ENCODE data around the gene SLC25A10. TPM values are rescaled to one million over a fixed set of nuclear protein-coding genes. Genes with fewer than 3 reads are reported as not detected.

SLC25A10 gene
- total and polyA plus RNA-seq, 2 donors: 5.7 to 12.6 TPM

DNA sequence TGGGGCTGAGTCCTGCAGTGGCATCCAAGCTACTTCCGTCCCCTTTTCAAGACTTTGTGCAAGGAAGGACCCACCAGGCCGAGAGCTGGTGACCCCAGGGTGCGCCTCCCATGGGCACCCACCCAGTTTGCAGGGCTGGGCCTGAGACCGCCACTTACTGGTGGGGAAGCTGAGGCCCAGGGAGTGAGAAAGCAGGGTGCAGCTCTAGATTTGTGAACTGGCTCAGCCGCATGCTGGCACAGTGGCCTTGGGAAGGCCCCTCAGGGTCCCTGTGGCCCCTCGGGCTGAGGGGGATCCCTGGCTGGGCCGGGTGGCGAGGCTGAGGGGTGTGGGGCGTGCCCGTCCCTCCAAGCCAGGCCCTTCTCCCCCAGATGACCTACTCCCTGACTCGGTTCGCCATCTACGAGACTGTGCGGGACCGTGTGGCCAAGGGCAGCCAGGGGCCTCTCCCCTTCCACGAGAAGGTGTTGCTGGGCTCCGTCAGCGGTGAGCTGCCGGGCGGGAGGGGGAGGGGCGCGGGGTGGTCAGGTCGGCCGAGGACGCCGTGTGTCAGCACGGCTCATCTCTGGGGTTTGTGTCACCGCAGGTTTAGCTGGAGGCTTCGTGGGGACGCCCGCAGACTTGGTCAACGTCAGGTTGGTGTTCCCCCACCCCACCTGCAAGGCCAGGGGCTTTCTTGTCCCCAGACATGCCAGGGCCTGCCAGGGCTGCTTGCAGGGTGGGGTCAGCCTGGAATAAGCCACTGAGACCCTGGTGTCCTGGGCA is 3.2 kb downstream of the SLC25A10 start:
- Histone ChIP-seq H3K27ac (ENCODE audit: low read depth) (no peak overlapping the region), H3K36me3 (ENCODE audit: insufficient read depth) (no peaks in the 10 kb centered on the region), H3K4me3 (ENCODE audit: low read depth, low read length) (no peak overlapping the region), H3K4me1 (ENCODE audit: insufficient read depth) (no peaks in the 10 kb centered on the region)
- WGBS: 87% methylated on average over 32 of the region's 32 CpGs
- DNase-seq (ENCODE audit: extremely low spot score): no peak

DNA sequence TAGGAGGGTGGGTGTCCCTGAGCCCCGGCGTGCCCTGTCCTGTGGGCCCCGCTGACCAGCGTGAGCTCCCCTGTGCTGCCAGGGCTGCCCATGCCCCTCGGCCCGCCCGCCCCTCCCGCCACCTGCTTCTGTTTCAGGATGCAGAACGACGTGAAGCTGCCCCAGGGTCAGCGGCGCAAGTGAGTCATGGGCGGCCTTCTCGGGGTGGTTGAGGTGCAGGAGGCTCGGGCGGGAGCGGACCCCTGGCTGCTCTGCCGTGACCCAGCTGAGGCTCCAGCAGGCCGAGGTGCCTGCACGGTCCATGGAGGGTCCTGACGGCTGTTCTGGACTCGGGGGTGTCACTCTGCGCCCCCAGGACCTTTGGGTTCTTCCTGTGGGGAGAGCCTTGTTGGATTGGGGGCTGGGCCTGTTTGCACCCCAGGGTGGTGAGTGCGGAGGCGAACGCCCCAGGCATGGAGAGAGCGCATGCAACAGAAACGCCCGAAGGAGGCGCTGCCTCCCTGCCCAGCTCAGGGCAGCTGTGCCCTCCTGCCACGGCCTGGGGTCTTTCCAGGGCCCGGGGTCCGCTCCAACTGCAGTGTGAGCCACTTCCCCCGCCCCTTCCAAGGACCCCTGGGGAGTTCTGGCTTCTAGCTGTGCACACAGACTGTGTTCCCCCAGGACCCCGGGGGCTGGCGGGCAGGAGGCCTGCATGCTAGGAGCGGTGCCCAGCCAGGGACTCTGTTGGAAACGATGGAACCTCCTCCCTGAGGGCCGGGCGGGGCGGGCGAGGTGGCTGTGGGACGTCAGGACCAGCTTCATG is 4.0 kb downstream of the SLC25A10 start:
- H3K27ac ChIP-seq (ENCODE audit: low read depth): no peak overlapping the region
- H3K4me3 ChIP-seq (ENCODE audit: low read depth, low read length): no peak overlapping the region
- no peaks in the 10 kb centered on the region for H3K36me3 ChIP-seq (ENCODE audit: insufficient read depth)
- H3K4me1 ChIP-seq (ENCODE audit: insufficient read depth): no peaks in the 10 kb centered on the region
- WGBS: 91% methylated on average over 43 of the region's 43 CpGs
- DNase-seq (ENCODE audit: extremely low spot score): no peak

DNA sequence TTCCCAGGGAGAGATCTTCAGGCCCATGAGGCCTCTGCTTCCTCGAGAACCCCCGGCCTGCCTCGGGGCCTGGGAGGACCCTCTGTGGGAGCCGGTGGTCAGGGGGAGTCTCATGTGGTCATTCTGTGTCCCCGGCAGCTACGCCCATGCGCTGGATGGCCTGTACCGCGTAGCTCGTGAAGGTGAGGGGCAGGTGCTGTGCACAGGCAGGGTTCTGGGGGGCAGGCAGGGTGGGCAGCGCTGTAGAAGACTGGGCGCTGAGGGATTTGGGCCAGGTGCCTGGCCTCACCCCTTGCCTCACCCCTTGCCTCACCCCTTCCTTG is 4.6 kb downstream of the SLC25A10 start:
- DNase-seq (ENCODE audit: extremely low spot score): no peak
- no peaks in the 10 kb centered on the region for H3K36me3 ChIP-seq (ENCODE audit: insufficient read depth)
- H3K27ac ChIP-seq (ENCODE audit: low read depth): no peak overlapping the region
- H3K4me3 ChIP-seq (ENCODE audit: low read depth, low read length): no peak overlapping the region
- WGBS: 92% methylated on average over 12 of the region's 12 CpGs
- no peaks in the 10 kb centered on the region for H3K4me1 ChIP-seq (ENCODE audit: insufficient read depth)

DNA sequence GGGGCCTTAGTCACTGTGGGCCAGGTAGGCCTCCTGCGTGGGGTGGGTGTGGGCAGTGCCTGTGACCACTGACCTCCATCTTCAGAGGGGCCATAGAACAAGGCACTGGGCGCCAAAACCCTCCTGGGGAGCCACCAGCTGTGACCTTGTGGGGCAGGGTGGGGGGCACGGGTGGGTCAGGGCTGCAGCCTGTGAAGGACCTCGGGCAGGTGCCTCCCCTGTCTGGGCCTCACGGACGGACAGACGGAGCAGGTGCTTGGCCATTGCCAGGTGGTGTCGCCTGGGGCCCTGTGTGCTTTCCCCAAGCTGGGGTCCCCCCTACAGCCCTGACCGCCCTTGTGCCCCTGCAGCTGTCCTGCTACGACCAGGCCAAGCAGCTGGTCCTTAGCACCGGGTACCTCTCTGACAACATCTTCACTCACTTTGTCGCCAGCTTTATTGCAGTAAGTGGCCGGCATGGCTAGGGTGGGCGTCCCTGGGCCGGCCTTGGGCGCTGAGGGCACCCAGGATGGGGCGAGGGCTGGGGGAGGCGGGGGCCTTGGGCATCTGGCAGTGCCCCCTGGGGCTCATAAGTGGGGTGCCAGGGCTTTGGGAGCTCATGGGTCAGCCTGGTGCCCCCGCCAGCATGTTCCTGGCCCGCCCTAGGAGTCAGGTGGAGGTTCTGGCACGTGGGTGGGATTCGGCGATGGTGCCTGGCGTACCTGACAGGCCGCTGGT is 5.1 kb downstream of the SLC25A10 start:
- Histone ChIP-seq H3K36me3 (ENCODE audit: insufficient read depth) (no peaks in the 10 kb centered on the region), H3K27ac (ENCODE audit: low read depth) (no peak overlapping the region), H3K4me1 (ENCODE audit: insufficient read depth) (no peaks in the 10 kb centered on the region), H3K4me3 (ENCODE audit: low read depth, low read length) (no peak overlapping the region)
- 96% methylated on average over 25 of the region's 25 CpGs for WGBS
- no peak for DNase-seq (ENCODE audit: extremely low spot score)

DNA sequence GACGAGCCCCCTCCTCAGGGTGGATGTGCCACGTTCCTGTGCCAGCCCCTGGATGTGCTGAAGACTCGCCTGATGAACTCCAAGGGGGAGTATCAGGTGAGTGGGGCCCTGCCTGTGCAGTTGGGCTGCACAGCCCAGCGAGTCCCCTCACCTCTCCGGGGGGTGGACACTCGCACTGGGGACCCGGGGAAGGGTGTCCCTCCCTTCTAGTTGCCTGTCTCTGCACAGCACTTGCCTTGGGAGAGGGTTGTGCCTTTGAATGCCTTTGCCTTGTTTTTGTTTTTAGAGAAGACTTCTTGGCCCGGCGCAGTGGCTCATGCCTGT is 5.6 kb downstream of the SLC25A10 start:
- DNase-seq (ENCODE audit: extremely low spot score): no peak
- no peaks in the 10 kb centered on the region for H3K4me1 ChIP-seq (ENCODE audit: insufficient read depth)
- 95% methylated on average over 9 of the region's 9 CpGs for WGBS
- H3K36me3 ChIP-seq (ENCODE audit: insufficient read depth): no peaks in the 10 kb centered on the region
- no peak overlapping the region for H3K27ac ChIP-seq (ENCODE audit: low read depth)
- no peak overlapping the region for H3K4me3 ChIP-seq (ENCODE audit: low read depth, low read length)

DNA sequence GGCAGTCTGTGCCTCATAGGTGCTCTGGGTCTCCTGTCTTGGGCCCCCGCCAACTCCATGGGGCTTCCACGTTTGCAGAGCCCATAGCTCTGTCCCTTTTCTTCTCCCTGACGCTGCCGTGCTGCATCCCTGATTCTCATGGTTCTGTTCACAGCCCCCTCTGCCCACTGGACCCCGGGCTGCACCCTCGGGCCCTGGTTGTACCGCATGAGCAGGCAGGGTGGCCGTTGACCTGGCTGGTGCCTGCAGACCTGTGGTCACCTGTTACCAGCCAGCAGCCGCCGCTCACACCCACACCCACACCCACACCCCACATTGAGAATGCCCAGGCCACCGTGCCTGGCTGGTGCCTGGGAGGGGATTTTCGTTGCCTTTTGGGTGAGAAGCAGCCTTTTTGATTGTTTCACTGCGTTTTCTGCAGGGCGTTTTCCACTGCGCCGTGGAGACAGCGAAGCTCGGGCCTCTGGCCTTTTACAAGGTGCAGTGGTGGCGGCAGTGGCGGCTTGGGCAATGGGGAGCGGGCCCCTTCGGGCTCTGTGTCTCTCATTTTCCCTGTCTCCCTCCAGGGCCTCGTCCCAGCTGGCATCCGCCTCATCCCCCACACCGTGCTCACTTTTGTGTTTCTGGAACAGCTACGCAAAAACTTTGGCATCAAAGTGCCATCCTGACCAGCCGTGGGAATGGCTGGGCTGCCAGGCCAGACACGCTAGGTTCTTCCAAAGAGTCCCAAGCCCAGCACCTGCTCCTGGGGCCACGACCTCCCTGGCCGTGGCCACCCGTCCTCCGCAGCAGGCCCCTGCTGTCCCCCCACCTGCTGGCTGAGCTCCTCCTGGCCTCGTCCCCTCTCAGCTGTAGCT is 7.6 kb downstream of the SLC25A10 start:
- WGBS: 91% methylated on average over 32 of the region's 33 CpGs
- DNase-seq (ENCODE audit: extremely low spot score): no peak
- Histone ChIP-seq H3K36me3 (ENCODE audit: insufficient read depth) (no peaks in the 10 kb centered on the region), H3K4me1 (ENCODE audit: insufficient read depth) (no peaks in the 10 kb centered on the region), H3K4me3 (ENCODE audit: low read depth, low read length) (no peak overlapping the region), H3K27ac (ENCODE audit: low read depth) (no peak overlapping the region)

DNA sequence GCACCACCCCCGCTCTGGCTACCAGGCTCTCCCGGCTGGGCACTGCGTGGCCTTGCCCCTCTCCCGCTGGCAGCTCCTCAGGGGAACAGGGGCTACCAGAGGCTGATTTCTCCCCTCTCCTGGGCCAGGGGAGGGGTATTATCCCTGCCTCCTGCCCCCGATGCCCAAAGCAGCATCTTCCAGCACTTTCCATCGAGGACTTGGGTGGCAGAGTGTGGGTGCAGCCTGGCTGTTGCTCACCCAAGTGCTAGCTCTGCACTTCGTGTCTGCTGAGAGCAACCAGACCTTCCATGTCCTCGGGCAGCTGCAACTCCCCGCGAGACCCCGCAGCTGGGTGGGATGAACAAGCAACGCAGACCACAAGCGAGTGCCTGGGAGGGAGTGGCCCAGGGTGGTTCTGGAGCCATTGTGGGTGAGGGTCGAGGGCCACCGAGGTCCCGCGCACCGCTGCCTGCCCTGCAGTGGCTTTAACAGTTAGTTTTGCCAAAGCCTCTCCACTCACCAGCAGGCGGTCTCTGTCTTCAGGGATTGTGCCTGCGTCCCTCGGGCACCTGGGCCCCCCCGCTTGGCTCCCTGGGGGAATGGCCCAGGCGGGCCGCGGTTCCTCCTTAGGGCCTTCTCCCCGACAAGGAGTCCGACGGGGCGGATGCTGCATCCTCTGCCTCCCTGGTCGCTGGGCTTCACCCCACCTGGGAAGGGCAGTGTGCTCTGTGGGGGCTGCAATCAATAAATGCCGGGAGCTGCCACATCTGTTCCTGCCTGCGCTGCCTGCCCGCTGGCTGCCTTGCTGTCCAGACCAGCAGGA is 8.4 kb downstream of the SLC25A10 start:
- Histone ChIP-seq H3K36me3 (ENCODE audit: insufficient read depth) (no peaks in the 10 kb centered on the region), H3K27ac (ENCODE audit: low read depth) (no peak overlapping the region), H3K4me1 (ENCODE audit: insufficient read depth) (no peaks in the 10 kb centered on the region), H3K4me3 (ENCODE audit: low read depth, low read length) (no peak overlapping the region)
- 84% methylated on average over 33 of the region's 33 CpGs for WGBS
- no peak for DNase-seq (ENCODE audit: extremely low spot score)

DNA sequence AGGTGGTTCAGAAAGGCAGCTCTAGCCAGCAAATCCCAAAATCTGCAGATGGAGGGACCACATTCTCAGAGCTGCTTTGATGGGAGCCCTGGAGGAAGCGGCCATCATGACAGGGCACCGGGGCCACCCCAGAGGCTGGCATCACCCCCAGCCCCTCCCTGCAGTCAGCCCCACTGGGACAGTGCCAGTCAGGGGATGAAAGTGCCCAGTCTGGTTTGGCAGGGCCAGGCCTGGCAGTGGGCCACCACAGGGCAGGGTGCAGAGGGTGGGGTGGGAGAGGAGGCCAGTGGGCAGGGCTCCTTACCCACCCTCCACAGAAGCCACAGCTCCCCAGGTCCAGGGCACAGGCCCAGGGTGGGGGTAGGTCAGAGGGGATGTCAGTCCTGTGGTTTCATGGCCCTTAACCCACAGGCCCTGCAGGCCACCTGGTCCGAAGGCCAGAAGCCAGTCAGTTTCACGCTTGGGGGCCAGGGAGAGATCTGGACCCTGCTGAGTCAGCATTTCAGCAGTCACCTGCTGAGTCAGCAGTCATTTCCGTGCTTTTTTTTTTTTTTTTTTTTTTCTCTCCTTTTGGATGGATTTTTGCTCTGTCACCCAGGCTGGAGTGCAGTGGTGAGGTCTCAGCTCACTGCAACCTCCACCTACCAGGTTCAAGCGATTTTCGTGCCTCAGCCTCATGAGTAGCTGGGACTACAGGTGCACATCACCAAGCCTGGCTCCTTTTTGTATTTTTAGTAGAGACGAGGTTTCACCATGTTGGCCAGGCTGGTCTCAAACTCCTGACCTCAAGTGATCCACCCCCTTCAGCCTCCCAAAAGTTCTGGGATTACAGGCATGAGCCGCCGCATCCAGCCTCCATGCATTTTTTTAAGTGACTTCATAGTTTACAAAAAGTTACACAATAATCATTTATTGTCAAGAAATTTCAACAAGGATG is 10.4 kb downstream of the SLC25A10 start:
- no peak for DNase-seq (ENCODE audit: extremely low spot score)
- H3K4me3 ChIP-seq (ENCODE audit: low read depth, low read length): no peak overlapping the region
- WGBS: 58% methylated on average over 10 of the region's 10 CpGs
- H3K27ac ChIP-seq (ENCODE audit: low read depth): peak overlapping the region; percentile 47
- H3K4me1 ChIP-seq (ENCODE audit: insufficient read depth): no peaks in the 10 kb centered on the region
- H3K36me3 ChIP-seq (ENCODE audit: insufficient read depth): no peaks in the 10 kb centered on the region

DNA sequence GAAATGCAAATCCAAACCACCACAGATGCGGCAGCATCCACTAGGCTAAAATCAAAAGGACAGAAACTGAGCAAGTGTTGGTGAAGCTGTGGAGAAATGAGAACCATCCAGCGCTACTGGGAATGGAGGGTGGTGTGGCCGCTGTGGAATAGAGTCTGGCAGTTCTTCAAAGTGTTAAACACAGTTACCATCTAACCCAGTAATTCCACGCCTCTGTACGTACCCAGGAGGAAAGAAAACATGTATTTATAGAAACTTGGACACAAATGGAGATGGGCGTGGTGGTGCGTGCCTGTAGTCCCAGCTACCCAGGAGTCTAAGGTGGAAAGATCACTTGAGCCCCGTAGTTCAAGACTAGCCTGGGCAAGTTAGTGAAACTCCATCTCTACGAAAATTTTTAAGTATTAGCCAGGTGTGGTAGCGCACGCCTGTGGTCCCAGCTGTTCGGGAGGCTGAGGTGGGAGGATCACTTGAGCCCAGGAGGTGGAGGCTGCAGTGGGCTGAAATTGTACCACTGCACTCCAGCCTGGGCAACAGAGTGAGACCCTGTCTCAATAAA is 11.6 kb downstream of the SLC25A10 start:
- WGBS: 52% methylated on average over 12 of the region's 12 CpGs
- no peak for DNase-seq (ENCODE audit: extremely low spot score)
- H3K4me3 ChIP-seq (ENCODE audit: low read depth, low read length): no peak overlapping the region
- no peaks in the 10 kb centered on the region for H3K4me1 ChIP-seq (ENCODE audit: insufficient read depth)
- H3K36me3 ChIP-seq (ENCODE audit: insufficient read depth): no peaks in the 10 kb centered on the region
- H3K27ac ChIP-seq (ENCODE audit: low read depth): no peak overlapping the region

DNA sequence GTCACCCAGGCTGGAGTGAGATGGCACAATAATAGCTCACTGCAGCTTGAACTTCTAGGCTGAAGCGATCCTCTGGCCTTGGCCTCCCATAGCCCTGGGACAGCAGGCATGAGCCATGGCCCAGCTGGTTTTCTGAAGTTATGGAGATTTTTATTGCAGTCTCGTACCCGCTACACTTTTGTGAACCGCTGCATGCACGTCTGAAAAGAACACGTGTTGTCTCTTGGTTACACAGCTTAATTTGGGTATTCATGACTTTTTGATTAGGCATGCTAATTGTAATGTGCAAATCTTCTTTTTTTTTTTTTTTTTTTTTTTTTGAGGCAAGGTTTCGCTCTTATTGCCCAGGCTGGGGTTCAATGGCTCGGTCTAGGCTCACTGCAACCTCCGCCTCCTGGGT is 13.4 kb downstream of the SLC25A10 start:
- H3K27ac ChIP-seq (ENCODE audit: low read depth): no peak overlapping the region
- H3K4me3 ChIP-seq (ENCODE audit: low read depth, low read length): no peak overlapping the region
- no peaks in the 10 kb centered on the region for H3K36me3 ChIP-seq (ENCODE audit: insufficient read depth)
- no peaks in the 10 kb centered on the region for H3K4me1 ChIP-seq (ENCODE audit: insufficient read depth)
- WGBS: 83% methylated on average over 9 of the region's 9 CpGs
- no peak for DNase-seq (ENCODE audit: extremely low spot score)

DNA sequence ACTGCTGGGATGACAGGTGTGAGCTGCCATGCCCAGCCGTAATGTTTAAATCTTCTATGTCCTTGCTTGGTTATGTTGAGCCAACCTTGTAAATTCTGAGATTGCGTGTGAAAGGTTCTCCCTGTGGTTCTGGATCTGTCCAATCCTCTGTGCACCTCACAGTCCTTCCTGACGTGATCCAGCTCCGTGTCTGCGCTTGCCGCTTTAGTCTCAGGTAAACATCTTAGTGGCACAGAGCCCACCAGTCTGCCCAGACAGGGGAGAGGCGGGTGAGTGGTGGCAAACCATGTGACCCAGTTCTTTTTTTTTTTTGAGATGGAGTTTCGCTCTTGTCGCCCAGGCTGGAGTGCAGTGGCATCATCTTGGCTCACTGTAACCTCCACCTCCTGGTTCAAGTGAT is 13.9 kb downstream of the SLC25A10 start:
- no peaks in the 10 kb centered on the region for H3K36me3 ChIP-seq (ENCODE audit: insufficient read depth)
- H3K27ac ChIP-seq (ENCODE audit: low read depth): no peak overlapping the region
- peak; percentile 67 for DNase-seq (ENCODE audit: extremely low spot score)
- H3K4me1 ChIP-seq (ENCODE audit: insufficient read depth): no peaks in the 10 kb centered on the region
- WGBS: 50% methylated on average over 9 of the region's 9 CpGs
- no peak overlapping the region for H3K4me3 ChIP-seq (ENCODE audit: low read depth, low read length)

All from urinary bladder (tissue), 4 donors.